ENCODE measurements around the gene IREB2. TPM values are rescaled to one million over a fixed set of nuclear protein-coding genes. Genes with fewer than 3 reads are reported as not detected.

Gene IREB2
- total RNA-seq, 4 donors from 2014 or later = 32.4 to 45.9 (median 42.4) TPM

DNA sequence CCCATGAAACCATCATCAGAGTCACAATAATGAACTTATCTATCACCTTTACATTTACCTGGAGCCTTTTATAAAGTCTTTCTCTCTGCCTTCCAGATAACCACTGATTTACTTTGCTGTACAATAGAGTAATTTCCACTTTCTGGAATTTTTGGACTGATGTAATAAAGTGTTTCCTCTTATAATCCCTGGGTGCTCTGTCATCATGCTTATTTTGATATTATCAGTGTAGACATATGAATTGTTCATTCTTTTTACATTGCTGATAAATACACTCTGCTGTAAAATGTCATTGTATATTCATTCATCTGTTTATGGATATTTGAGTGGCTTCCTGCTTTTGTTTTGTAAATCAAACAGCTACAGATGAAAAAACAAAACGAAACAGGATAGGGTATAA, 27.0 kb upstream of the IREB2 start:
- WGBS, 2 donors = 35 to 43% methylated on average over 1 of the region's 1 CpG
- no peak for DNase-seq (ENCODE audit: low spot score in 2 of 2)
- no peaks in the 10 kb centered on the region for H3K27me3 ChIP-seq
- no peak overlapping the region for H3K4me3 ChIP-seq
- H3K36me3 ChIP-seq = no peaks in the 10 kb centered on the region
- no peak overlapping the region for H3K27ac ChIP-seq
- no peaks in the 10 kb centered on the region for H3K9me3 ChIP-seq
- TF ChIP-seq, protein P1, sequence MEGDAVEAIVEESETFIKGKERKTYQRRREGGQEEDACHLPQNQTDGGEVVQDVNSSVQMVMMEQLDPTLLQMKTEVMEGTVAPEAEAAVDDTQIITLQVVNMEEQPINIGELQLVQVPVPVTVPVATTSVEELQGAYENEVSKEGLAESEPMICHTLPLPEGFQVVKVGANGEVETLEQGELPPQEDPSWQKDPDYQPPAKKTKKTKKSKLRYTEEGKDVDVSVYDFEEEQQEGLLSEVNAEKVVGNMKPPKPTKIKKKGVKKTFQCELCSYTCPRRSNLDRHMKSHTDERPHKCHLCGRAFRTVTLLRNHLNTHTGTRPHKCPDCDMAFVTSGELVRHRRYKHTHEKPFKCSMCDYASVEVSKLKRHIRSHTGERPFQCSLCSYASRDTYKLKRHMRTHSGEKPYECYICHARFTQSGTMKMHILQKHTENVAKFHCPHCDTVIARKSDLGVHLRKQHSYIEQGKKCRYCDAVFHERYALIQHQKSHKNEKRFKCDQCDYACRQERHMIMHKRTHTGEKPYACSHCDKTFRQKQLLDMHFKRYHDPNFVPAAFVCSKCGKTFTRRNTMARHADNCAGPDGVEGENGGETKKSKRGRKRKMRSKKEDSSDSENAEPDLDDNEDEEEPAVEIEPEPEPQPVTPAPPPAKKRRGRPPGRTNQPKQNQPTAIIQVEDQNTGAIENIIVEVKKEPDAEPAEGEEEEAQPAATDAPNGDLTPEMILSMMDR (IDR thresholded peaks at IDR 0.05) = no peak
- TF ChIP-seq EP300 (IDR thresholded peaks at IDR 0.05) (no peak), POLR2A (IDR thresholded peaks at IDR 0.05) (no peak)
- H3K4me1 ChIP-seq = no peaks in the 10 kb centered on the region

DNA sequence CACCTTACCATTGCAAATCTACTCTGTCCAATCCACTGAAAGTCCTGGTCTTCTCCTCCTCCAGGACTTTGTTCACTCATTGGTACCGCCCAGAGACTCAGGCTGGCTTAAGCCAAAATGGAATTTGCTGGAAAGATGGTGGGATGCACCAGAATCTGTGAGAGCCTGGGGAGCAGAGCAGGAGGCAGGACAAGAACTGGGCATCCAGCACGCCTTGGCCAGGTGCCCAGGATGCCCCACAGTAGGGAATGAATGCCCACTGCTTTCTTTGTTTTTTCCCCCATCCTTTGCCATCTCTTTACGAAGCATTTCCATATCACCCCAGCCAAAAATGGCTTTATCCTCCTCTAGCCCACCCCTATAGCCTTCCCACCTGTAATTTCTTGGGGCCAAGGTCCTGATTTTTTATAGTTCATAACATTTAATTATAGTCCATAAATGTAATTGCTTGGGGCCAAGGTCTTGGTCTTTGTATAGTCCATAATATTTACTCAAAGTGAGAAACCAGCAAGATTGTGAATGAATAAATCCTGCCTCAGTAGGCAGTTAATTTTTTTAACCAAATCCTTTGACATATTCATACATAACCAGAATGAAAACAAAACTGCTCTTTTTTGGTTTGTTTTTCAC, 23.3 kb upstream of the IREB2 start:
- Histone ChIP-seq H3K9me3 (no peaks in the 10 kb centered on the region), H3K4me3 (no peak overlapping the region), H3K27me3 (no peaks in the 10 kb centered on the region), H3K36me3 (no peaks in the 10 kb centered on the region), H3K4me1 (no peaks in the 10 kb centered on the region), H3K27ac (no peak overlapping the region)
- WGBS, 2 donors = 66 to 77% methylated on average over 3 of the region's 3 CpGs
- no peak for DNase-seq (ENCODE audit: low spot score in 2 of 2)
- TF ChIP-seq EP300 (IDR thresholded peaks at IDR 0.05) = no peak
- TF ChIP-seq, protein P1 (IDR thresholded peaks at IDR 0.05) = no peak
- no peak for TF ChIP-seq POLR2A (IDR thresholded peaks at IDR 0.05)

DNA sequence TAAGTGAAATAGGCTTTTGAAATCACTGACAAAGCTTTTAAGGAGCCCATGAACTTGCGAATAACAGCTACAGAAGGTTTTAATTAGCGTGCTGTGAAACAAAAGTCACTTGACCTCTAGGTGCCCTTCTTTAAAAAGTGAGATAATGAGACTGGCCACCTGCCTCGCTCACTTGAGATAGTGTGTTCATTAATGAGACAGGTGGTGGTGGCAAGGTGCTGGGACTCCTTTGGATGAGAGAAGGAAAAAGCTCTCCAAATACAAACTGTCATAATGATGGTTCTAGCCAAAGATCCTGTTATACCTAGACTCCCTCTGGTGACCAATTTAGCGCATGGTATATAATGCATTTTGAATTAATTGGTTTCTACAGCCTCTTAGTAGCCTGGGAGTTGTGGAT, 22.7 kb upstream of the IREB2 start:
- no peaks in the 10 kb centered on the region for H3K9me3 ChIP-seq
- no peak for DNase-seq (ENCODE audit: low spot score in 2 of 2)
- H3K4me1 ChIP-seq = no peaks in the 10 kb centered on the region
- 56 to 63% methylated on average over 4 of the region's 4 CpGs for WGBS, 2 donors
- no peaks in the 10 kb centered on the region for H3K36me3 ChIP-seq
- H3K4me3 ChIP-seq = no peak overlapping the region
- no peak overlapping the region for H3K27ac ChIP-seq
- TF ChIP-seq EP300 (IDR thresholded peaks at IDR 0.05) = no peak
- TF ChIP-seq, protein P1 (IDR thresholded peaks at IDR 0.05) = peak in 2 of 5 experiments; percentile 14 to 15
- no peaks in the 10 kb centered on the region for H3K27me3 ChIP-seq

DNA sequence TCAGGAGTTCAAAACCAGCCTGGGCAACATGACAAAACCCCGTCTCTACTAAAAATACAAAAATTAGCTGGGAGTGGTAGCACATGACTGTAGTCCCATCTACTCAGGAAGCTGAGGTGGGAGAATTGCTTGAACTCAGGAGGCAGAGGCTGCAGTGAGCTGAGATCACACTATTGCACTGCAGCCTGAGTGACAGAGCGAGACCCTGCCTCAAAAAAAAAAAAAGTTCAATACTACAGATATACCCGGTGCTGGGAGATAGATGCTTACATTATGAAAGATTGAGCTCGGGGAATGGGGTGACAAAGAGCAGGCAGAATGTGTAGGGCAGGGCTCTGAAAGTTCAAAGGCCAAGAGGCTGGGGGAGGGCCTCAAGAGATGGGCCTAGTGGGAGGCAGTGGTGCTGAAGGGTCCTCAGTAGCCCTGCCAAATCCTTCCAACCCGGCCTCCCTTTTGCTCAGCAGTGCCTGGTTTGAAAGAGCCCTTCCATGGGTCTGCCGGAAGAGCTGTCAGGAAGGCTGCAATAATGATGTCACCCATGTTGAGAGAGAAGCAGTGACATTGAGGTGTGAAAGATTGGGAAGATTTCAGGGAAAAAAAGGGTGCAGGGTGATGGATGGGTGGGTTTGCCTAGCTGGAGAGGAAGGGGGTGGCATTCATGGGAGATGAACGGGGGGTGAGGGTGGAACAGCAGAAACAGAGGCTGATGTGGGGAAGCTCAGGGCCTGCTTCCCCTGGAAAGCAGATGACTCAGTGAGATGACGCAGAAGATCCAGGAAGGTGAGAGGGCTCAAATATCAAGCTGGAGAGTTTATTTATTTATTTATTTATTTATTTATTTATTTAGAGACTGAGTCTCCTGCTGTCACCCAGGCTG, 20.0 kb upstream of the IREB2 start:
- H3K36me3 ChIP-seq = no peaks in the 10 kb centered on the region
- DNase-seq (ENCODE audit: low spot score in 2 of 2) = no peak
- H3K4me3 ChIP-seq = no peak overlapping the region
- H3K27ac ChIP-seq = no peak overlapping the region
- H3K27me3 ChIP-seq = no peaks in the 10 kb centered on the region
- H3K4me1 ChIP-seq = peaks cover 0 to 15% (median 0%) of the 10 kb centered on the region in 4 donors
- no peaks in the 10 kb centered on the region for H3K9me3 ChIP-seq
- 67 to 69% methylated on average over 8 of the region's 8 CpGs for WGBS, 2 donors
- TF ChIP-seq, protein P1 (IDR thresholded peaks at IDR 0.05) = no peak
- TF ChIP-seq POLR2A (IDR thresholded peaks at IDR 0.05) (no peak), EP300 (IDR thresholded peaks at IDR 0.05) (no peak)

DNA sequence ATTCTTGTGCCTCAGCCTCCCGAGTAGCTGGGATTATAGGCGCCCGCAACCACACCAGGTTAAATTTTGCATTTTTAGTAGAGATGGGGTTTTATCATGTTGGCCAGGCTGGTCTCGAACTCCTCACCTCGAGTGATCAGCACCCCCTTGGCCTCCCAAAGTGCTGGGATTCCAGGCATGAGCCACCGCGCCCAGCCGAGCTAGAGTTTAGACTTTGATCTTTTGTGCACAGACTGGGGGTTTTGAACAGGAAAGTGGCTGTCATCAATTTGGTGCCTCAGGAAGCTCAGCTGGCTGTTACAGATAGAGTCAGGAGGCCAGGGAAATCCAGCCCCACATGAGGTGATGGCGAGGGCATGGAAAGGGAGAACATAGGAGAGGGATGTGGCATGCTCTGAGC, 19.3 kb upstream of the IREB2 start:
- no peak for TF ChIP-seq EP300 (IDR thresholded peaks at IDR 0.05)
- H3K27me3 ChIP-seq = no peaks in the 10 kb centered on the region
- no peak for DNase-seq (ENCODE audit: low spot score in 2 of 2)
- H3K9me3 ChIP-seq = no peaks in the 10 kb centered on the region
- 79 to 87% methylated on average over 9 of the region's 9 CpGs for WGBS, 2 donors
- H3K36me3 ChIP-seq = no peaks in the 10 kb centered on the region
- H3K4me3 ChIP-seq = no peak overlapping the region
- H3K4me1 ChIP-seq = peaks cover 0 to 16% (median 0%) of the 10 kb centered on the region in 4 donors
- H3K27ac ChIP-seq = no peak overlapping the region
